Vein endothelial cell (primary cell): ENCODE results near the gene CFAP210. TPM values are rescaled to one million over a fixed set of nuclear protein-coding genes. Genes with fewer than 3 reads are reported as not detected.

ENCODE experiments used
- small RNA-seq: library from RNA; depleted of rRNA; stranded (forward); fragments of <200 nt; gene quantifications from one replicate; pipeline ENCODE3, GENCODE V24; 2012
- total RNA-seq: library from RNA; depleted of rRNA; stranded (reverse); fragments of >200 nt; gene quantifications from 2 replicates; pipeline ENCODE4 v1.2.3, GENCODE V29; 2012

CFAP210 gene
- not detected in 2 replicates for total RNA-seq

GRCh38 chr2:169694113-169694893, at the start of gene CFAP210, which contains the start of gene PHOSPHO2:
CFAP210 (minus strand) TSS chr2:169694405; CDS start chr2:169694327, 78 bp downstream.
PHOSPHO2 (plus strand) TSS chr2:169694469; CDS start chr2:169700972, 6,503 bp downstream.

Small RNAs within 50 kb of the gene (small RNA-seq; reads per million reads assigned to genes)
- not detected for gene RF00432

Other genes with a start within 250 kb of the CFAP210 start
- gene BBS5, start 214.9 kb downstream of the CFAP210 start, total RNA-seq = 2.6 and 3.8 TPM in 2 replicates
- gene KLHL41, start 184.7 kb downstream of the CFAP210 start, total RNA-seq = 0.19 TPM in 1 of 2 replicates, not detected in the other
- gene FASTKD1, start 120.5 kb downstream of the CFAP210 start, total RNA-seq = 15.7 and 15.9 TPM in 2 replicates
- 17.3 and 28.4 TPM in 2 replicates for gene PPIG, start 110.1 kb downstream of the CFAP210 start, total RNA-seq
- 2.2 and 3.6 TPM in 2 replicates for gene PHOSPHO2, start 64 bp upstream of the CFAP210 start, total RNA-seq
- 7.3 and 7.8 TPM in 2 replicates for gene KLHL23, start 39.4 kb upstream of the CFAP210 start, total RNA-seq
- 72.8 and 98.4 TPM in 2 replicates for gene SSB, start 104.5 kb upstream of the CFAP210 start, total RNA-seq
- 46.7 and 48.6 TPM in 2 replicates for gene METTL5, start 130.5 kb upstream of the CFAP210 start, total RNA-seq
- 28.1 and 38.0 TPM in 2 replicates for gene UBR3, start 133.0 kb upstream of the CFAP210 start, total RNA-seq